Stimulated activated memory B cell treated with anti-CD40 and anti-IgM and Interleukin-4, amounts not matched to agents 10 μg/mL and 1 μg/mL and 100 μg/mL, for 72 hours (primary cell): Measurements from ENCODE around the gene CD226.
"Not testable (repeated sequence)": the region's sequence is repeated elsewhere in the genome, so short reads cannot be mapped to it uniquely, and the experiment has no call there.

Experiments used
- ATAC-seq: fragments of 150-1000 bp; cut with Tn5 transposase; 2 replicates; pipeline ENCODE4 v1.10.0; 2021
- H3K27ac Mint-ChIP-seq: one replicate; pipeline ENCODE4 v1.8.0; 2022; ENCODE audit warnings: mild to moderate bottlenecking, mixed read lengths
- H3K27me3 Mint-ChIP-seq: one replicate; pipeline ENCODE4 v1.8.0; 2022; ENCODE audit warnings: mixed read lengths
- H3K36me3 Mint-ChIP-seq: one replicate; pipeline ENCODE4 v1.8.0; 2022; ENCODE audit warnings: mixed read lengths
- H3K4me1 Mint-ChIP-seq: one replicate; pipeline ENCODE4 v1.8.0; 2022; ENCODE audit warnings: mixed read lengths
- H3K4me3 Mint-ChIP-seq: one replicate; pipeline ENCODE4 v1.8.0; 2022; ENCODE audit warnings: mild to moderate bottlenecking, moderate library complexity, mixed read lengths
- H3K9me3 Mint-ChIP-seq: one replicate; pipeline ENCODE4 v1.8.0; 2022; ENCODE audit warnings: mixed read lengths

The CD226 gene

DNA sequence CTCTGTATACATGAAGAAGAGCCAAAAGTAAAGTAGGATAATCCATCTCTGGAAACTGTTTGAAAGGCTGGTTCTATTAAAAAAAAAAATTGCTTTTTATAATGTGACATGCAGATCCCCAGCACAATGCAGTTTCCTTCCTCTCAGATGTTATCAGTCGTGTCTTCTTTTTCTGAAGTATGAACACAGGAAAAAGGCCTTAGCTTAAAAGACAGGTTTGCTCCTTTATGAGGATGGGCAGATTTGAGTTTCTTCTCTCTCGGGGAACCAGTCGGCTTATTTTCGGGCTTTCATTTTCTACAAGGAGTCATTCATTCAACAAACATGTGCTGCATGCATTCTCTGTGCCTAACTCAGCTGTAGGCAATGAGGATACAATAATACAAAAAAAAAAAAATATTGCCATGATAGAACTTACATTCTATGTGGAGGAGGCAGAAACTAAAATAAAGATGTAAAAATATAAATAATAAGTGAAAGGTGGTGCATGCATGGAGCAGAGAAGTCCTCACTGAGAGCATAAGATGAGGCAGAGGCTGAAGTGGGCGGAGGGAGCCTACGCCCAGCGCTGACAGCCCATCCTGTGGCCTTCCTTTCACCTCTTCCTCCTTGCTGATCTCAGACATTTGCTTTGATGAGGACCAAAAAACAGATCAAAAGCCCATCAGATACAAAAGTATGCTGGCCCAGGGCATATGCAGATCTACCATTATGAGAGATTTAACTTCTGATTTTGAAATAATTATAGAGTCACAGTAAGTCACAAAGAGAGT lies at the start of gene CD226:
Gene CD226, minus strand, starts transcription at position 513 of the 773 bp plus-strand sequence. Its CDS starts 467 bp downstream, at position 46.
- H3K4me3 Mint-ChIP-seq = peak within 1 kb of the TSS; percentile 11
- peaks cover 31% of the 10 kb centered on the region for H3K36me3 Mint-ChIP-seq
- H3K27me3 Mint-ChIP-seq = no peaks in the 10 kb centered on the region
- peak; percentile 65 for ATAC-seq
- H3K9me3 Mint-ChIP-seq = peaks cover 3% of the 10 kb centered on the region
- H3K4me1 Mint-ChIP-seq = peaks cover 21% of the 10 kb centered on the region
- H3K27ac Mint-ChIP-seq = no peak within 1 kb of the TSS

DNA sequence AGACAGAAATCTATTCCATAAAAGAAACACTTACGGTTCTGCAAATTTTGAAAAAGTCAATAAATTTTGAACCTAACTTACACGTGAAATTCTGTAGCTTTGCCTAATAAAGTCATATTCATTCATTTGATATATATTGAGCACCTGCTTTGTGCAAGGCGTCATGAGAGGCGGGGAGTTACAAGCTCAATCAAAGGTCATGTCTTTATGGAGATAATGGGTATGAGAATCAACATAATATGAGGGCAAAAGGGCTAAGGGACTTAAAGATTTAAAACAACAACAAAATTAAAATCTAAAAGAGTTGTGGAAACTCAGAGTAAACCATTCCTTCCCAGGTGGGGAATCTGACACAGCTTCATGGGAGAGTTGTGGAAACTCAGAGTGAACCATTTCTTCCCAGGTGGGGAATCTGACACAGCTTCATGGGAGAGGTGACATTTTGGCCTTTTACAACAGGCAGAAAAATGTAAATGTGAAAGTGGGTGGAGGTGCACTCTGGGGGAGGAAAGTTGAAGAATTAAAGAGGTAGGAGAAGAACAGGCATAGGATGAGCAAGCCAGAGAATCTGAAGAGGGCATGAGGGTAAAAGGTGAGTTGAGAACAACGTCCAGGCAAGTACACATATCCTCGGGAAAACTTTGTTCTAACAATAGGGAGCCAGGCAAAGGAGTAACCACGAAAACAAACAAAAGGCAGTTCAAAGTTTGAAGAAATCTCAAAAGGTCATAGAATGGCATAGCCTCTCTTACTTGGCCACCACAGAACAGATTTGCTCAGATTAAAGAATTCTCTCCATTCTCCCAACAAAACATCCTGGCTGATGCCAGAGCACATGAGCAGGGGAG lies 49.5 kb upstream of the CD226 start:
- no peak overlapping the region for H3K27ac Mint-ChIP-seq
- ATAC-seq = no peak
- peaks cover 81% of the 10 kb centered on the region for H3K36me3 Mint-ChIP-seq
- H3K27me3 Mint-ChIP-seq = no peaks in the 10 kb centered on the region
- peaks cover 6% of the 10 kb centered on the region for H3K9me3 Mint-ChIP-seq
- no peaks in the 10 kb centered on the region for H3K4me1 Mint-ChIP-seq
- H3K4me3 Mint-ChIP-seq = no peak overlapping the region

DNA sequence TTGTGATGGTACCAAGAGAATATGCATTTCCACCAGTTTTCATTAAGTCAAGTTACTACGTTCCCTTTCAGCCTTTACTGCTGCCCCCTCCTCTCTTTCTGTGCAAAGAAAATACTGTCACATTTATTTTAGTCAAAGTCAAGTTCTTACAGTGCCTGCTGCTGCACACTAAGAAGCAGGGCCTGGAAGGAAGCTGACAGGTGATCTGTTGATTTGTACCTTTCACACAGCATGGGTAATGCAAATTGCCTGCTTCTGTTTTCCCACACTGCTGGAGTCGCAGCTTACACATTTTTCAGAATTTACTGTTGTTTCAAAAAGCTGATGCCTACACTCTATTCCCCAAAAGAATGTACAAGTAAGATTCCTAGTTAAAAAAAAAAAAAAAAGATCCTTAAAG lies 48.7 kb upstream of the CD226 start:
- Mint-ChIP-seq H3K4me1 (no peaks in the 10 kb centered on the region), H3K36me3 (peaks cover 79% of the 10 kb centered on the region), H3K9me3 (peaks cover 9% of the 10 kb centered on the region), H3K27me3 (no peaks in the 10 kb centered on the region), H3K4me3 (no peak overlapping the region), H3K27ac (no peak overlapping the region)
- no peak for ATAC-seq

DNA sequence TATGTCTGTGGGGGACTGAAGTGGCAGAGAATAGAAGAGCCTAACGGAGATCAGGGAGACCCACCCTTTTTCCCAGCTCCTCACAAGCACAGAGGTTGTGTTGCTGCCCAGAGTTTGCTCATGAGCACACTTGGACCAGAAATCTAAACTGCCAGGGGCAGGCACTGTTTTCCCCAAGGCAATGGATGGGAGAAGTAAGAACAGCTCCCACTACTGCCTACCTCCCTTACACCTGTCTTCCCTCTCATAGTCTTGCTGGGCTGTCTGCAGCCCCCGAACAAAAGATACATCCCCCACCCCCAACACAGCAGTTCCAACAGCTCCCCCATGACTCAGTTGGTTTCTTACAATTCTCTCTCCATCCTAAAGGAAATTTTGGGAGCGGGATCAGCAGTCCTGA lies 48.1 kb upstream of the CD226 start:
- no peak for ATAC-seq
- H3K27me3 Mint-ChIP-seq = no peaks in the 10 kb centered on the region

DNA sequence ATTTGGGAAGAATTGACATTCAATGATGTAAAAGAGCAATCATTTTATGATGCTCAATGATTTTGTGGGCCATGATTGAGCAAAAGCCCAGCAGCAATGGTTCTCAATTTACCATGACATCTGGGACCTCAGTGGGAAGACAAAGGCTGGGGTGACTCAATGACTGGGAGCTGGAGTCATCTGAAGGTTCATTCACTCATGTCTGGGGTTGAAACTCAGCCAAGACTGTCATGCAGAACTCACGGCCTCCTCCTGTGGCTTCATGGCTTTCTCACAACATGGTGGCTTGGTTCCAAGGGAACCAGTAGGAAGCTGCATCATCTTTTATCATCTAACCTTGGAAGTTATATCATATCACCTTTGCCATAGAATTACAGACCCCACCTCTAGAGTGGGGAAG lies 45.1 kb upstream of the CD226 start:
- no peak overlapping the region for H3K27ac Mint-ChIP-seq
- H3K4me1 Mint-ChIP-seq = no peaks in the 10 kb centered on the region
- peaks cover 93% of the 10 kb centered on the region for H3K36me3 Mint-ChIP-seq
- H3K9me3 Mint-ChIP-seq = peaks cover 26% of the 10 kb centered on the region
- no peaks in the 10 kb centered on the region for H3K27me3 Mint-ChIP-seq
- no peak overlapping the region for H3K4me3 Mint-ChIP-seq
- ATAC-seq = no peak

More for the DNA sequence above, 48.1 kb upstream of the CD226 start:
- Mint-ChIP-seq H3K4me1 (no peaks in the 10 kb centered on the region), H3K4me3 (no peak overlapping the region), H3K9me3 (peaks cover 9% of the 10 kb centered on the region), H3K27ac (no peak overlapping the region), H3K36me3 (peaks cover 78% of the 10 kb centered on the region)

DNA sequence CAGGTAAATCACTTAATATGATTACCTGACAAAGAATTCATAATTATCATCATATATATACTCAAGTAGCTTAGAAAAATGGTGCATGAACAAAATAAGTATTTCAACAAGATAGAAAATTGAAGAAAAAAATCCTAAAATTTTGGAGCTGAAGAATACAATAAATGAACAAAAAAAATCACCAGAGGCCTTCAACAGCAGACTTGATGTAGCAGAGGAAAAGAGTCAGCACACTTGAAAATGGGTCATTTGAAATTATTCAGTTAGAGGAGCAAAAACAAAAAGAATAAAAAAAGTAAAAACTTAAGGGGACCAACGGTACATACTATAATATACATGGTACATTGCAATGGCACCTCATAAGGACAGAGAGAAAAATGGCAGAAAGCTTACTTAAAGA lies 40.2 kb upstream of the CD226 start:
- H3K4me3 Mint-ChIP-seq = no peak overlapping the region
- no peak overlapping the region for H3K27ac Mint-ChIP-seq
- H3K36me3 Mint-ChIP-seq = peaks cover 68% of the 10 kb centered on the region
- peaks cover 28% of the 10 kb centered on the region for H3K9me3 Mint-ChIP-seq
- peaks cover under 1% of the 10 kb centered on the region for H3K4me1 Mint-ChIP-seq
- no peak for ATAC-seq
- no peaks in the 10 kb centered on the region for H3K27me3 Mint-ChIP-seq

DNA sequence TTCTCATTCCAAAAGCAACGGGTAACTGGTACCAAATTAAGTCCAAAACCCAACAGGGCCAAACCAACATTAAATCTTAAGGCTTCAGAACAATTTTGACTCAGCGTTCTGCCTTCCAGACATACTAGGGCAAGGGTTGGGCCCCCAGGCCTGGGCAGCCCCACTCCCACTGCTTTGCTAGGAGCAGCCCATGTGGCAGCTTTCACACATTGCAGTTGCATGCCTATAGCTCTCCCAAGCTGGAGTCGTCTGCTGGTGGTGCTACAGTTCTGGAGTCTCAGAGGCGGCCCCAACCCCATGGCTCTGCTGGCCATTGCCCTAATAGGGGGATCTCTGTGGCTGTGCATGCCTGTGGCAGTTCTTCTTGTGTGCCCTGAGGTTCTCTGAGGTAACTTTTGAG lies 37.6 kb upstream of the CD226 start:
- H3K4me3 Mint-ChIP-seq = no peak overlapping the region
- H3K36me3 Mint-ChIP-seq = peaks cover 51% of the 10 kb centered on the region
- no peaks in the 10 kb centered on the region for H3K27me3 Mint-ChIP-seq
- no peak overlapping the region for H3K27ac Mint-ChIP-seq
- H3K4me1 Mint-ChIP-seq = peaks cover 26% of the 10 kb centered on the region
- H3K9me3 Mint-ChIP-seq = peaks cover 23% of the 10 kb centered on the region
- no peak for ATAC-seq

DNA sequence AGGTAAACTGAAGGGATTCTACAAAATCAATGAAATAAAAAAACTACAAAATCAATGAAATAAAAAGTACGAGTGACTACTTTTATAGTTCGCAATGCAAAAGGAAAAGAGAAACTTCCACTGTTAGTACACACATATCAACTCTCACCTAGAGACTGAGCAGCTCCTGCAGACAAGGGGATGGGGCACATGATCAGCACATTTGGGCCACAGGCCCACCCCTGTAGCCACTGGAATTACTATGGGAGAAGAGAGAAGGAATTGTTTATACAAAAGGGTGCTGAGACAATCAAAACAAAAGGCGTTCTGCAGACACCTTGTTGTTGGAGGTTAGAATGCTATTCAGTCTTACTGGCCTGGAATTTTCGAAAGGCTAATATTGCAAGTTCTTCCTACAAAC lies 34.7 kb upstream of the CD226 start:
- H3K27ac Mint-ChIP-seq = peak overlapping the region; percentile 46
- no peak overlapping the region for H3K4me3 Mint-ChIP-seq

DNA sequence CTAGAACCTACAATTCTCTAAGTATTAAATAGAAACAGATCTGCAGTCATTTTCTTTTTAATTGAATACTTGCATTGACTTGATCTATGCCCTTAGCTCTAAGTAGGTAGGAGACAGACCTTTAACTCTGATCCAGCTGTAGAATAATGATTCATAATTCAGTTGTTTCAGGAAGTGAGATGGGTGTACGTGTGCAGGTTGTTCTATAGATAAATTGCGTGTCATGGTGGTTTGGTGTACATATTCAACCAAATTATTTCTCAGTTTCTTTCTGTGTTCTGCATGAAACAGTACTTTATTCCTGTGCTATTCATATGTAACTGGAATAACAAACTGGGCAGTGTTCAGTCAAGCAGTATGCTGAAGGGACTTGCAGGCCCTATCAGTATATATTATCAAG lies 34.3 kb upstream of the CD226 start:
- H3K9me3 Mint-ChIP-seq = peaks cover 6% of the 10 kb centered on the region
- H3K4me3 Mint-ChIP-seq = no peak overlapping the region
- H3K27ac Mint-ChIP-seq = peak overlapping the region; percentile 46
- peaks cover 35% of the 10 kb centered on the region for H3K36me3 Mint-ChIP-seq
- H3K4me1 Mint-ChIP-seq = peaks cover 47% of the 10 kb centered on the region
- H3K27me3 Mint-ChIP-seq = no peaks in the 10 kb centered on the region
- ATAC-seq = peak; percentile 56

More for the DNA sequence above, 34.7 kb upstream of the CD226 start:
- peaks cover 7% of the 10 kb centered on the region for H3K9me3 Mint-ChIP-seq
- no peaks in the 10 kb centered on the region for H3K27me3 Mint-ChIP-seq
- peaks cover 35% of the 10 kb centered on the region for H3K36me3 Mint-ChIP-seq
- no peak for ATAC-seq
- H3K4me1 Mint-ChIP-seq = peaks cover 47% of the 10 kb centered on the region

DNA sequence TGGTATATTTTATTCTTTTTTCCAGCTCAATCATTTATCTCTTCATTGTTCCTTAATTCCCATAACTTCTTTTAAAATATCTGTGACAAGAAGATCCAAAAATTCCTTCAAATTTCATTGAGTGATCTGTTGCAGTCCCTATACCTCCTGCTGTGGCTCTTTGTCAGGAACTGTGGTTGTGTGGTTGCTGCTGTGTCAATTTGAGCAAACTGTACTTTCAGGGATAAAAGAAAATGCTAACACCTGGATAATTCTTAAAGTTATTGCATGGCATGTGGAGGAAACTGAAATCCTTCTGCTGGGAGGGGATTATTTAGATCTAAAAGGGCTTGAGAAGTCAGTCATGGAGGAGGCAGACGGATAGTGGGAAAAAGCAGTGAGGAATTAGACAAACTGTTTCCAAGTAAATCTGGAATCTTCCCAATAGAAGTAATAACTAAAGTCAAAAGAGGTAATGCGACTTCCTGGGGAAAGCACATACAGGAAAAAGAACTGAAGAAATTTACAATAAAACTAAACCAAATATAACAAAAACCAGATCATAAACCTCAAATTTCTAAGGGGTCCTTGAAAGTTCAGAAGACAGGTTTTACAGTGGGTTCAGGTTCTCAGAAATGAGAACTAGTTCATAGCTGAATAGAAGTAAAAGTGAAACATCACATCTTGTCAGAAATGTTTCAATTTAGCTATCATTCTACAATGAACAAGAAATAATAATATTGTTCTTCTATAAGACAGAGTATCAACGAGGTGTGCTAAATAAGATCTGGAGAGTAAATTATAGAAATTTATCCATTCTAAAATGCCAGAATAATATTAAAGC lies 33.5 kb upstream of the CD226 start:
- peak overlapping the region; percentile 46 for H3K27ac Mint-ChIP-seq
- no peak for ATAC-seq
- H3K4me3 Mint-ChIP-seq = no peak overlapping the region
- H3K36me3 Mint-ChIP-seq = peaks cover 36% of the 10 kb centered on the region
- peaks cover 47% of the 10 kb centered on the region for H3K4me1 Mint-ChIP-seq
- no peaks in the 10 kb centered on the region for H3K27me3 Mint-ChIP-seq
- H3K9me3 Mint-ChIP-seq = peaks cover 10% of the 10 kb centered on the region

DNA sequence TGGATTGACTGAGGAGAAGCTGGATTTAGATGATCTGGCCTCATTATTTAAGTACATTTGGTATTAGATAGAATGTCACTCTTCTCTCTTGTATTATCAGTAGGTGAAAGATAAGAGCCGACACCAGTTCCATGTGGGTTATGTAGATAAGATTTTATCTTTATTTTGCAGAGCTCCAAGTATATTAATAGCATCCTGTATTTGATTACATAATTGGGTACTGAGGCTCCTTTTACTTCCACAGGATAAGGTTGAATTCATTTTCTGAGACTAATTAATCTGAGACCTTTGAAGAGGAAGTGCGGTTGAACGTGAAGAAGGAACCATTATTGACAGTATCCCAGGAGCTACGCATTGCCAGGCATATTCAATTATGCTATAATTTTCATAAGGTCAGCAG lies 32.8 kb upstream of the CD226 start:
- H3K36me3 Mint-ChIP-seq = peaks cover 35% of the 10 kb centered on the region
- H3K27me3 Mint-ChIP-seq = no peaks in the 10 kb centered on the region
- no peak overlapping the region for H3K4me3 Mint-ChIP-seq
- H3K4me1 Mint-ChIP-seq = peaks cover 47% of the 10 kb centered on the region
- H3K27ac Mint-ChIP-seq = peak overlapping the region; percentile 46
- peaks cover 12% of the 10 kb centered on the region for H3K9me3 Mint-ChIP-seq
- no peak for ATAC-seq

DNA sequence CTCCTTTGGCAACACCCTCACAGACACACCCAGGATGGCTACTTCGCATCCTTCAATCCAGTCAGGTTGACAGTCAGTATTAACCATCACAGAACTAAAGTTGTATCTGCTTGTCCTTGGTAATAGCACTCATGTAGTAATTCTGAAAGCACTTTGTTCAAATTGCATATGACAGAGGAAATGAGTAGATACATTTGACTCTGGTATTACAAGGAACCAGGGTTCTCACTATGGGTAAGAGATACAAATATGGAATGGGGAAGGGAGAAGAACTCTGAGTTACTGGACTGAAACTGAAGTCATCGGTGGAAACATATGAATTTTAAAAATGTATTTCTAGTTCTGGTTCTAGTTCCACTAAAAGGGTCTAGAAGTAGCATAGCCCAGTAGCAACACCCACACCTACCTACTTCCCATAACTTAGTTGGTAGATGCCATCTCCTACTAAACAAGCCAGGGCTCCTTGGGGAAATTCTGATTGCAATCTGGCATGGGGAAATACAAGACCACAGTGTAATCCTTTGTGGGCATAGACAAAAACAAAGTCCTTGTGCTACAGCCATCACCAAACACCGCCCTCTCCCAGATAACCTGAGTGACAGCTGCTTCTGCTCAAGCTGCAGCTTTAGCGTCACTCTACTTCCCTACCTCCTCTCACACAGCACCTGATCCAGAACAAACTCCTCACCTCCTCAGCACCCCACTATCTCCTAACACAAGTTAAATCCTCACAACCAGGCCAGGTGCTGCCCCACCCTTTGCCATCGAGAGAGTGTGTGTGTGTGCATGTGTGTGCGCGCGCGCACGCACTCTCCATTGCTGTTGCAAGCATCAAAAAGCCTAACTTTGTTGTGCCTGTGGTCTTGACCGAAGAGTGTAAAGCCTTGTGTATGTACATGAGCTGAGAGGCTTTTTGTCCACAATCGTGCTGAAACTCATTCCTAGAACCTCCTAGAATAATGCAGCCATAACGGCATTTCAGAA lies 31.4 kb upstream of the CD226 start:
- Mint-ChIP-seq H3K36me3 (peaks cover 42% of the 10 kb centered on the region), H3K27me3 (no peaks in the 10 kb centered on the region), H3K9me3 (peaks cover 15% of the 10 kb centered on the region), H3K27ac (peak overlapping the region; percentile 72), H3K4me3 (peak overlapping the region; percentile 42), H3K4me1 (peaks cover 47% of the 10 kb centered on the region)
- peak; percentile 89 for ATAC-seq

DNA sequence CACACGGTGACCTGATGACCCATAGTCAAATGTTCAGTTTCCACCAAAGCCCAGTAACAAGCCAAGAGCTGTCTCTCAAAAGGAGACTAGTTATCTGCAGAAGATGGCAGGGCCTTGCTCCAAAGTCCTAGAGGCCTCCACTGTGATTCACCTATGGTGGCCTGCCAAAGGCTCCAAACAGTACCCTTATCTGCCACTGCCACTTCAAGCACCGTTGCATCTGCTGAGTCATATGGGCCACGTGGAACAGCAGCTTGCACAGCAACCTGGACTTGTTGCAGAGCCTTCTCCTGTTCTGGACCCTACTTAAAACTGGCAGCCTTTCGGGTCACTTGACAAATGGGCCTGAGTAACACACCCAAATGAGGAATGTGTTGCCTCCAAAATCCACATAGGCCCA lies 27.6 kb upstream of the CD226 start:
- not testable (repeated sequence) for ATAC-seq, H3K27ac Mint-ChIP-seq, H3K27me3 Mint-ChIP-seq, H3K4me3 Mint-ChIP-seq
- H3K9me3 Mint-ChIP-seq = peaks cover 20% of the 10 kb centered on the region
- H3K4me1 Mint-ChIP-seq = peaks cover 21% of the 10 kb centered on the region
- peaks cover 36% of the 10 kb centered on the region for H3K36me3 Mint-ChIP-seq

DNA sequence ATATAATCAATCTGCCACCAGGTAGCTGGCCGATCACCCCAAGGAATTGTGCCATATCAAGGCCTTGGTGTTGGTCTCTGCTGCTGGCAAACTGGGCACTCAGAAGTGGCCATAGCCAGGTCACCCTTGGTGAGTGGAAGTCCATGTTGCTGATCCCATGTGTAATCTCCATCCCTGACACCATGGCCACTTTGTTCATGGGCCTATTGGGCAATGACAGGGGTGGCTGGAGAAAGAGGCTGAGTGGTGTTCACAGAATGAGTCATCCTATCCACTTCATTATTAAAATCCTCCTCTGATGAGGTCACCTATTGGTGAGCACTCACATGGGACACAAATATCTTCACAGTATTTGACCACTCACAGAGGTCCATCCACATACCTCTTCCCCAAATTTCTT lies 26.7 kb upstream of the CD226 start:
- H3K4me3 Mint-ChIP-seq = no peak overlapping the region
- H3K27ac Mint-ChIP-seq = no peak overlapping the region
- ATAC-seq = no peak
- peaks cover 22% of the 10 kb centered on the region for H3K4me1 Mint-ChIP-seq
- H3K27me3 Mint-ChIP-seq = no peaks in the 10 kb centered on the region
- H3K36me3 Mint-ChIP-seq = peaks cover 36% of the 10 kb centered on the region
- H3K9me3 Mint-ChIP-seq = peaks cover 20% of the 10 kb centered on the region
